Transverse colon (tissue), 4 donors: ENCODE measurements around the gene PROKR1. TPM values are rescaled to one million over a fixed set of nuclear protein-coding genes. Genes with fewer than 3 reads are reported as not detected.
"Not testable (repeated sequence)": the region's sequence is repeated elsewhere in the genome, so short reads cannot be mapped to it uniquely, and the experiment has no call there.

Experiments
- DNase-seq: peaks from one replicate; pipeline ENCODE4 v3.0.0-alpha.2; 2019
- H3K27ac ChIP-seq, 4 donors: fragments of 200-600 bp; sonication (generic); 2 replicates each; pipeline ENCODE4 v1.5.1; 2016 to 2018; ENCODE audit warnings: inconsistent platforms in 4 of 4
- H3K27me3 ChIP-seq: fragments of 200-600 bp; sonication (generic); 2 replicates; pipeline ENCODE4 v1.5.1; 2017; ENCODE audit warnings: inconsistent platforms
- H3K36me3 ChIP-seq, 4 donors: fragments of 200-600 bp; sonication (generic); 2 replicates each; pipeline ENCODE4 v1.5.1; 2017 to 2019; ENCODE audit warnings: inconsistent platforms in 4 of 4
- H3K4me1 ChIP-seq, 4 donors: fragments of 200-600 bp; sonication (generic); 2 replicates each; pipeline ENCODE4 v1.5.1; 2017 to 2020; ENCODE audit warnings: inconsistent platforms in 4 of 4
- H3K4me3 ChIP-seq, 4 donors: fragments of 200-600 bp; sonication (generic); 1 replicate in 1 of 4; 2 replicates in 3 of 4; pipeline versions ENCODE4 v1.5.1 to v1.6.1; 2017 to 2019; ENCODE audit warnings: inconsistent platforms in 4 of 4
- H3K9me3 ChIP-seq, 2 donors: fragments of 200-600 bp; sonication (generic); 2 replicates each; pipeline ENCODE4 v1.5.1; 2017 to 2019; ENCODE audit warnings: inconsistent platforms in 2 of 2
- EP300 ChIP-seq: sonication (generic); formaldehyde crosslinking; IDR thresholded peaks from one replicate; pipeline ENCODE4 v1.6.1; 2017; ENCODE audit warnings: antibody characterized with exemption, low read depth
- POLR2A ChIP-seq: fragments of 450-650 bp; IDR thresholded peaks from one replicate; pipeline ENCODE4 v1.6.1; 2016; ENCODE audit warnings: antibody characterized with exemption, mild to moderate bottlenecking, moderate library complexity
- POLR2AphosphoS5 ChIP-seq, 3 donors: sonication (generic); formaldehyde crosslinking; IDR thresholded peaks; one replicate each; pipeline ENCODE4 v1.6.1; 2016; ENCODE audit warnings: antibody characterized with exemption in 3 of 3
- WGBS, 2 donors: methylation state at CpG; one replicate each; pipeline ENCODE4 v1.1.5; 2018; ENCODE audit warnings: low coverage in 1 of 2; 5-methylcytosine and 5-hydroxymethylcytosine counted together
- in situ Hi-C, 4 donors: fragments of 200-750 bp; cut with MboI; loops; one replicate each; pipeline versions ENCODE4 v1.15.0 to v1.15.1; 2017; ENCODE audit warnings: low sequenced_read_pairs in 3 of 4, low pct_ligation_motif_present in 1 of 4, low pct_unique_long_range_greater_than_20kb in 1 of 4
- intact Hi-C: fragments of 100-400 bp; cut with DNase I; formaldehyde crosslinking; loops from one replicate; pipeline ENCODE4 v1.15.1; 2023; ENCODE audit warnings: low total_unique reads
- total RNA-seq, 4 donors: library from RNA; depleted of rRNA; stranded (reverse); fragments of >200 nt; gene quantifications; one replicate each; pipeline ENCODE4 v1.1.0, GENCODE V29; 2016
- TF ChIP-seq, protein P1 (sequence below), 5 experiments: fragments of 200-600 bp in 3 of 5; fragments of 450-650 bp in 2 of 5; sonication (generic) in 3 of 5; IDR thresholded peaks; 1 replicate in 2 of 5; 2 replicates in 3 of 5; pipeline ENCODE4 v1.5.1; 2016 to 2017; ENCODE audit warnings: antibody characterized with exemption in 5 of 5, inconsistent platforms in 3 of 5, mild to moderate bottlenecking in 2 of 5, moderate library complexity in 1 of 5

PROKR1 gene
- total RNA-seq, 4 donors from 2014 or later, result 0.16 to 2.2 TPM; not detected in 2

DNA sequence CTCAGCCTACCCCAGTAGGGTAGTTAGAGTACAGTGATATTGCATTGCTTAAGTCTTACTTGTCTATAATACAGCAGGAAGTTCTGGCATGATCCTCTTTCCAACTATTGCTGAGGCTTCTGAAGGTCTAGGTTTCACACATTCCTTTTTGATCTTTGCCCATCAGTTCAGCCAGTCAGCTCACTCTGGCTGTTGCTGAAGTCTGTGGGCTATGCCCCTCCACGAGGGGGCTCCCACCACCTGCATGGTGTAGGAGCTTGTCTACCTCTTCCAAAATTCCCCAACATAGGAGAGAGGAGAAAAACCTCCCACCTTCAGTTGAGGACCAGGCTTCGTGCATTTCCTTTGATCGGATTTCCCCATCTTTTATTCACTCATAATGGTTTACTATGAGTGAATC is 26.3 kb downstream of the PROKR1 start:
- in situ Hi-C loops (no loop called here), intact Hi-C loops (no loop called here)
- Histone ChIP-seq H3K27me3 (no peaks in the 10 kb centered on the region), H3K27ac (no peak overlapping the region), H3K36me3 (no peaks in the 10 kb centered on the region), H3K4me3 (no peak overlapping the region), H3K4me1 (no peaks in the 10 kb centered on the region), H3K9me3 (no peaks in the 10 kb centered on the region)
- whole genome bisulfite sequencing, 2 donors, result 74 to 79% methylated on average over 3 of the region's 3 CpGs
- no peak for DNase-seq
- TF ChIP-seq POLR2A (no peak), EP300 (no peak), POLR2AphosphoS5 (IDR thresholded peaks at IDR 0.05) (no peak)
- TF ChIP-seq, protein P1, sequence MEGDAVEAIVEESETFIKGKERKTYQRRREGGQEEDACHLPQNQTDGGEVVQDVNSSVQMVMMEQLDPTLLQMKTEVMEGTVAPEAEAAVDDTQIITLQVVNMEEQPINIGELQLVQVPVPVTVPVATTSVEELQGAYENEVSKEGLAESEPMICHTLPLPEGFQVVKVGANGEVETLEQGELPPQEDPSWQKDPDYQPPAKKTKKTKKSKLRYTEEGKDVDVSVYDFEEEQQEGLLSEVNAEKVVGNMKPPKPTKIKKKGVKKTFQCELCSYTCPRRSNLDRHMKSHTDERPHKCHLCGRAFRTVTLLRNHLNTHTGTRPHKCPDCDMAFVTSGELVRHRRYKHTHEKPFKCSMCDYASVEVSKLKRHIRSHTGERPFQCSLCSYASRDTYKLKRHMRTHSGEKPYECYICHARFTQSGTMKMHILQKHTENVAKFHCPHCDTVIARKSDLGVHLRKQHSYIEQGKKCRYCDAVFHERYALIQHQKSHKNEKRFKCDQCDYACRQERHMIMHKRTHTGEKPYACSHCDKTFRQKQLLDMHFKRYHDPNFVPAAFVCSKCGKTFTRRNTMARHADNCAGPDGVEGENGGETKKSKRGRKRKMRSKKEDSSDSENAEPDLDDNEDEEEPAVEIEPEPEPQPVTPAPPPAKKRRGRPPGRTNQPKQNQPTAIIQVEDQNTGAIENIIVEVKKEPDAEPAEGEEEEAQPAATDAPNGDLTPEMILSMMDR (IDR thresholded peaks at IDR 0.05), result no peak

DNA sequence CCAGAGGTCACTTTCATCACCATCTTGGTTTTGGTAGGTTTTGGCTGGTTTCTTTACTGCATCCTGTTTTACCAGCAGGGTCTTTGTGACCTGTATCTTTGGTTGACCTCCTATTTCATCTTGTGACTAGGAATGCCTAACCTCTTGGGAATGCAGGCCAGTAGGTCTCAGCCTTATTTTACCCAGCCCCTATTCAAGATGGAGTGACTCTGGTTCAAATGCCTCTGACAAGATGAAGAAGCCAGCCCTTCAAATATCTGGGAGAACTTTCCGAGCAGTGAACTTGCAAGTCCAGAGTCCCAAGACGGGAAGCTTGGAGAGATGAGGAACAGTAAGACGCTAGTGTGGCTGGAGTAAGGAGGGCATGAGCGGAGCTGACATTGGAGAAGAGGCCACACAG is 28.6 kb downstream of the PROKR1 start:
- no peak for TF ChIP-seq POLR2AphosphoS5 (IDR thresholded peaks at IDR 0.05)
- TF ChIP-seq POLR2A, result no peak
- TF ChIP-seq EP300, result no peak
- TF ChIP-seq, protein P1 (IDR thresholded peaks at IDR 0.05), result no peak
- 96% methylated on average over 4 of the region's 4 CpGs; no CpG with 5 or more reads in 1 of the 2 donors for WGBS, 2 donors
- in situ Hi-C loops, result no loop called here

DNA sequence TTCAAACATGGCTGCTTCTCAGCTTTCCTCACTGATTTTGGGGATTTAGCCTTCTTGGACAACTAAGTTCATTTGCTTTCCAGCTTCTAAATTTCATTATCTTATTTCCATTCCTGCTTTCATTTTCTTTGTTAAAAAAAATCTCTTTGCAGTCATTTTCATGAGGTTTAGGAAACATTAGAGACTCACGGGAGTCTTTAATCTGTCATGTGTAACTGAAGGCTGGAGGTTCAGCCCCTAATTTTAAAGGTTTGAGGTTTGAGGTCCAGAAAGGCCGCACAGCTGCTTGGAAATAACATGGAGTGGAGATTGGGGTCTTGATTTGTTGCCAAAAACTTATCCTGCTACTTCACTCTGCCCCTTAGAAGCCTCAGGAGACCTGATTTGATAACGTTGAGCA is 30.3 kb downstream of the PROKR1 start:
- in situ Hi-C loops (no loop called here), intact Hi-C loops (no loop called here)
- Histone ChIP-seq H3K4me3 (no peak overlapping the region), H3K36me3 (no peaks in the 10 kb centered on the region), H3K27ac (no peak overlapping the region), H3K9me3 (no peaks in the 10 kb centered on the region), H3K27me3 (no peaks in the 10 kb centered on the region), H3K4me1 (no peaks in the 10 kb centered on the region)
- no peak for TF ChIP-seq EP300
- no peak for TF ChIP-seq POLR2A
- no peak for DNase-seq
- WGBS, 2 donors, result 71 to 86% methylated on average over 2 to 3 of the region's 3 CpGs

More for the DNA sequence above, 28.6 kb downstream of the PROKR1 start:
- Histone ChIP-seq H3K4me1 (no peaks in the 10 kb centered on the region), H3K27me3 (no peaks in the 10 kb centered on the region), H3K4me3 (no peak overlapping the region), H3K9me3 (no peaks in the 10 kb centered on the region), H3K36me3 (no peaks in the 10 kb centered on the region), H3K27ac (no peak overlapping the region)
- DNase-seq, result no peak
- intact Hi-C loops, result no loop called here

DNA sequence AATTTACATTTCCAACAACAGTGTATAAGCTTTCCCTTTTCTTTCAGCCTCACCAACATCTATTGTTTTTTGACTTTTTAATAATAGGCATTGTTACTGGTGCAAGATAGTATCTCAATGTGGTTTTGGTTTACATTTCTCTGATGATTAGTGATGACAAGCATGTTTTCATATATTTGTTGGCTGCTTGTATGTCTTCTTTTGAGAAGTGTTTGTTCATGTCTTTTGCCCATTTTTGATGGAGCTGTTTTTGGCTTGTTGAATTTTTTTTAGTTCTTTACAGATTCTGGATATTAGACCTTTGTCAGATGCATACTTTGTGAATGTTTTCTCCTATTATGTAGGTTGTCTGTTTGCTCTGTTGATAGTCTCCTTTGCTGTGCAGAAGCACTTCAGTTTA is 32.1 kb downstream of the PROKR1 start:
- no peak for TF ChIP-seq EP300
- no peak for TF ChIP-seq POLR2A
- no peak for TF ChIP-seq POLR2AphosphoS5 (IDR thresholded peaks at IDR 0.05)
- TF ChIP-seq, protein P1 (IDR thresholded peaks at IDR 0.05), result no peak
- in situ Hi-C loops, result no loop called here
- no peaks in the 10 kb centered on the region for H3K9me3 ChIP-seq
- no peaks in the 10 kb centered on the region for H3K36me3 ChIP-seq
- no peaks in the 10 kb centered on the region for H3K27me3 ChIP-seq
- no peak overlapping the region for H3K27ac ChIP-seq
- H3K4me3 ChIP-seq, result no peak overlapping the region
- intact Hi-C loops, result no loop called here
- no peaks in the 10 kb centered on the region for H3K4me1 ChIP-seq
- DNase-seq, result no peak

DNA sequence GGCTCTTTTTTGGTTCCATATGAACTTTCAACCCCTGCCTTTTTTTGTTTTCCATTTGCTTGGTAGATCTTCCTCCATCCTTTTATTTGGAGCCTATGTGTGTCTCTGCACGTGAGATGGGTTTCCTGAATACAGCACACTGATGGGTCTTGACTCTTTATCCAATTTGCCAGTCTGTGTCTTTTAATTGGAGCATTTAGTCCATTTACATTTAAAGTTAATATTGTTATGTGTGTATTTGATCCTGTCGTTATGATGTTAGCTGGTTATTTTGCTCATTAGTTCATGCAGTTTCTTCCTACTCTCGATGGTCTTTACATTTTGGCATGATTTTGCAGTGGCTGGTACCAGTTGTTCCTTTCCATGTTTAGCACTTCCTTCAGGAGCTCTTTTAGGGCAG is 34.5 kb downstream of the PROKR1 start:
- H3K9me3 ChIP-seq, H3K4me3 ChIP-seq, H3K4me1 ChIP-seq, H3K27ac ChIP-seq, in situ Hi-C loops, H3K36me3 ChIP-seq, DNase-seq, intact Hi-C loops, H3K27me3 ChIP-seq: not testable (repeated sequence)
- WGBS, 2 donors, result 90 to 100% methylated on average over 2 to 3 of the region's 3 CpGs

DNA sequence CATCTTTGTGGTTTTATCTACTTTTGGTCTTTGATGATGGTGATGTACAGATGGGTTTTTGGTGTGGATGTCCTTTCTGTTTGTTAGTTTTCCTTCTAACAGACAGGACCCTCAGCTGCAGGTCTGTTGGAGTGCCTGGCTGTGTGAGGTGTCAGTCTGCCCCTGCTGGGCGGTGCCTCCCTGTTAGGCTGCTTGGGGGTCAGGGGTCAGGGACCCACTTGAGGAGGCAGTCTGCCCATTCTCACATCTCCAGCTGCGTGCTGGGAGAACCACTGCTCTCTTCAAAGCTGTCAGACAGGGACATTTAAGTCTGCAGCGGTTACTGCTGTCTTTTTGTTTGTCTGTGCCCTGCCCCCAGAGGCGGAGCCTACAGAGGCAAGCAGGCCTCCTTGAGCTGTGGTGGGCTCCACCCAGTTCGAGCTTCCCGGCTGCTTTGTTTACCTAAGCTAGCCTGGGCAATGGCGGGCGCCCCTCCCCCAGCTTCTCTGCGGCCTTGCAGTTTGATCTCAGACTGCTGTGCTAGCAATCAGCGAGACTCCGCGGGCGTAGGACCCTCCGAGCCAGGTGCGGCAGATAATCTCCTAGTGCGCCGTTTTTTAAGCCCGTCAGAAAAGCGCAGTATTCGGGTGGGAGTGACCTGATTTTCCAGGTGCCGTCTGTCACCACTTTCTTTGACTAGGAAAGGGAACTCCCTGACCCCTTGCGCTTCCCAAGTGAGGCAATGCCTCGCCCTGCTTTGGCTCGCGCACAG is 36.0 kb downstream of the PROKR1 start:
- H3K27me3 ChIP-seq, in situ Hi-C loops, H3K9me3 ChIP-seq, H3K4me1 ChIP-seq, intact Hi-C loops, H3K36me3 ChIP-seq: not testable (repeated sequence)
- 39 to 52% methylated on average over 7 to 22 of the region's 25 CpGs for WGBS, 2 donors
- H3K4me3 ChIP-seq, result peak overlapping the region in 3 of 4 donors; percentile 15 to 41 (median 23)
- peak overlapping the region in 1 of 4 donors; percentile 46 for H3K27ac ChIP-seq
- DNase-seq, result peak; percentile 64

DNA sequence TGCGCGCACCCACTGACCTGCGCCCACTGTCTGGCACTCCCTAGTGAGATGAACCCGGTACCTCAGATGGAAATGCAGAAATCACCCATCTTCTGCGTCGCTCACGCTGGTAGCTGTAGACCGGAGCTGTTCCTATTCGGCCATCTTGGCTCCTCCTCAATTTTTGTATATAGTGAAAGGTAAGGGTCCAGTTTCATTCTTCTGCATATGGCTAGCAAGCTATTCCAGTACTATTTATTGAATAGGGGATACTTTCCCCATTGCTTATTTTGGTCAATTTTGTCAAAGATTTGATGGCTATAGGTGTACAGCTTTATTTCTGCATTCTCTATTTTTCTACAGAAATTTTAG is 36.5 kb downstream of the PROKR1 start:
- peak overlapping the region in 1 of 4 donors; percentile 46 for H3K27ac ChIP-seq
- WGBS, 2 donors, result 33 to 49% methylated on average over 4 to 9 of the region's 9 CpGs
- intact Hi-C loops, in situ Hi-C loops, H3K36me3 ChIP-seq, H3K9me3 ChIP-seq, DNase-seq, H3K4me1 ChIP-seq, H3K27me3 ChIP-seq: not testable (repeated sequence)
- peak overlapping the region in 3 of 4 donors; percentile 15 to 41 (median 23) for H3K4me3 ChIP-seq
